ENCODE data around the gene CCDC122.

GRCh38 chr13:43894438-43894837, 14.9 kb upstream of the CCDC122 start:
- TF ChIP-seq EZH2 (IDR thresholded peaks at IDR 0.05; ENCODE audit: insufficient read depth, poor library complexity, severe bottlenecking) (no peak), EZH2phosphoT487 (IDR thresholded peaks at IDR 0.05; ENCODE audit: insufficient read depth, low read depth) (no peak)
